K562 (cell line): ENCODE measurements around the gene DNAJB7. TPM values are rescaled to one million over a fixed set of nuclear protein-coding genes. Genes with fewer than 3 reads are reported as not detected.
A peak's percentile ranks its signal among the peaks of the same experiment; 100 is the strongest.

Experiments used
- NFE2 ChIP-seq: IDR thresholded peaks from 2 replicates; pipeline ENCODE4 v1.6.1; 2014; ENCODE audit warnings: antibody characterized with exemption, low read depth
- PRDM10 ChIP-seq: fragments of 450-650 bp; IDR thresholded peaks from 2 replicates; pipeline ENCODE4 v1.6.1; 2018; ENCODE audit not compliant: partially characterized antibody
- TRIM28 ChIP-seq: fragments of 450-650 bp; IDR thresholded peaks from 2 replicates; pipeline ENCODE4 v1.6.1; 2017
- ZKSCAN1 ChIP-seq: fragments of 150-350 bp; IDR thresholded peaks from 2 replicates; pipeline ENCODE4 v1.6.1; 2016; ENCODE audit warnings: low read depth, low read length
- ZNF584 ChIP-seq: fragments of 200-800 bp; sonication (Bioruptor generic); IDR thresholded peaks from 2 replicates; pipeline ENCODE4 v1.6.1; 2016; ENCODE audit warnings: low read depth, mild to moderate bottlenecking, missing genetic modification characterization, missing compliant biosample characterization
- polyA plus RNA-seq, 8 experiments: library from polyadenylated mRNA; depleted of rRNA in 4 of 8; stranded (reverse) in 5 of 8; unstranded in 3 of 8; fragments of >200 nt; fragmentation: Nextera tagmentation in 2 of 8; fragmentation: Illumina TruSeq in 1 of 8; extraction: Ambion mirVana in 2 of 8; extraction: Trizol in 1 of 8; gene quantifications; 2 replicates each; pipeline versions ENCODE4 v1.2.1 to v1.2.3, GENCODE V29; 2011 to 2014; ENCODE audit warnings: inconsistent platforms in 1 of 8, missing spikeins in 1 of 8
- total RNA-seq, 7 experiments: library from RNA; depleted of rRNA in 6 of 7; stranded (reverse); fragments of >200 nt in 6 of 7; fragmentation: Illumina TruSeq in 2 of 7; extraction: Trizol in 2 of 7; gene quantifications; 2 replicates each; pipeline versions ENCODE4 v1.2.1 to v1.2.3, GENCODE V29; 2011 to 2021; ENCODE audit warnings: low replicate concordance in 1 of 7
- TF ChIP-seq, protein P1 (sequence below), 2 experiments: fragments of 450-650 bp; IDR thresholded peaks; 2 replicates each; pipeline ENCODE4 v1.6.1; 2016; ENCODE audit warnings: mild to moderate bottlenecking in 2 of 2, borderline replicate concordance in 1 of 2, low read depth in 1 of 2, moderate library complexity in 1 of 2
- TF ChIP-seq, protein P2 (sequence below): fragments of 450-650 bp; formaldehyde crosslinking; IDR thresholded peaks from 2 replicates; pipeline ENCODE4 v1.4.0; 2020; ENCODE audit warnings: mild to moderate bottlenecking, moderate library complexity

DNAJB7 gene
- total and polyA plus RNA-seq, 9 of the 15 experiments (the other 6 are each of a cell fraction or from before 2014, with no cell fraction given) = 0.13 to 0.21 TPM; not detected in 7

DNA sequence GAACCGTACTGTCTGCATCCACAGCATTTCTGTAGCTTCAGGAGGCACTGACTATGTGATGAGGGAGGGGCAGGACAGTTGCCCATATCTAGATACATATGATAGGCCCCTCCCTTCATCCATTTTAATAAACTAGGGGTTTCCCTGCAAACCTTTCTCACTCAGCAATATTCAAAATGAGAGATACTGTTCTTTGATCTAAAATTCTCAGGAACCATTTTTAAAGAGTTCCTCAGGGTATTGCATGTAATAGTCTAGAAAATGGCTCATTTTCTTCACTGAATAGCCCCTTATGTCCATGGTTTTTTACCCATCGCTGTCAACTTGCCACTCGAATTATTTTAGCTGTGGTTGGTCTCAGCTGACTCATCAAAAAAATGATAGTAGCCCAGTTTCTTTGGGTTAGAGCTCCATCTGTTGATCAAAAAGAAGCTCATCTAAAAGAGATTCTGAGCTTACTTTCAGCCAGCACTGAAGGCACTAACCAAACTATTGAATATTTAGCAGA lies 37.0 kb upstream of the DNAJB7 start (continued):
- TF ChIP-seq PRDM10 (no peak), NFE2 (peak; percentile 86), TRIM28 (no peak), ZKSCAN1 (no peak), ZNF584 (no peak)
- TF ChIP-seq, protein P1, sequence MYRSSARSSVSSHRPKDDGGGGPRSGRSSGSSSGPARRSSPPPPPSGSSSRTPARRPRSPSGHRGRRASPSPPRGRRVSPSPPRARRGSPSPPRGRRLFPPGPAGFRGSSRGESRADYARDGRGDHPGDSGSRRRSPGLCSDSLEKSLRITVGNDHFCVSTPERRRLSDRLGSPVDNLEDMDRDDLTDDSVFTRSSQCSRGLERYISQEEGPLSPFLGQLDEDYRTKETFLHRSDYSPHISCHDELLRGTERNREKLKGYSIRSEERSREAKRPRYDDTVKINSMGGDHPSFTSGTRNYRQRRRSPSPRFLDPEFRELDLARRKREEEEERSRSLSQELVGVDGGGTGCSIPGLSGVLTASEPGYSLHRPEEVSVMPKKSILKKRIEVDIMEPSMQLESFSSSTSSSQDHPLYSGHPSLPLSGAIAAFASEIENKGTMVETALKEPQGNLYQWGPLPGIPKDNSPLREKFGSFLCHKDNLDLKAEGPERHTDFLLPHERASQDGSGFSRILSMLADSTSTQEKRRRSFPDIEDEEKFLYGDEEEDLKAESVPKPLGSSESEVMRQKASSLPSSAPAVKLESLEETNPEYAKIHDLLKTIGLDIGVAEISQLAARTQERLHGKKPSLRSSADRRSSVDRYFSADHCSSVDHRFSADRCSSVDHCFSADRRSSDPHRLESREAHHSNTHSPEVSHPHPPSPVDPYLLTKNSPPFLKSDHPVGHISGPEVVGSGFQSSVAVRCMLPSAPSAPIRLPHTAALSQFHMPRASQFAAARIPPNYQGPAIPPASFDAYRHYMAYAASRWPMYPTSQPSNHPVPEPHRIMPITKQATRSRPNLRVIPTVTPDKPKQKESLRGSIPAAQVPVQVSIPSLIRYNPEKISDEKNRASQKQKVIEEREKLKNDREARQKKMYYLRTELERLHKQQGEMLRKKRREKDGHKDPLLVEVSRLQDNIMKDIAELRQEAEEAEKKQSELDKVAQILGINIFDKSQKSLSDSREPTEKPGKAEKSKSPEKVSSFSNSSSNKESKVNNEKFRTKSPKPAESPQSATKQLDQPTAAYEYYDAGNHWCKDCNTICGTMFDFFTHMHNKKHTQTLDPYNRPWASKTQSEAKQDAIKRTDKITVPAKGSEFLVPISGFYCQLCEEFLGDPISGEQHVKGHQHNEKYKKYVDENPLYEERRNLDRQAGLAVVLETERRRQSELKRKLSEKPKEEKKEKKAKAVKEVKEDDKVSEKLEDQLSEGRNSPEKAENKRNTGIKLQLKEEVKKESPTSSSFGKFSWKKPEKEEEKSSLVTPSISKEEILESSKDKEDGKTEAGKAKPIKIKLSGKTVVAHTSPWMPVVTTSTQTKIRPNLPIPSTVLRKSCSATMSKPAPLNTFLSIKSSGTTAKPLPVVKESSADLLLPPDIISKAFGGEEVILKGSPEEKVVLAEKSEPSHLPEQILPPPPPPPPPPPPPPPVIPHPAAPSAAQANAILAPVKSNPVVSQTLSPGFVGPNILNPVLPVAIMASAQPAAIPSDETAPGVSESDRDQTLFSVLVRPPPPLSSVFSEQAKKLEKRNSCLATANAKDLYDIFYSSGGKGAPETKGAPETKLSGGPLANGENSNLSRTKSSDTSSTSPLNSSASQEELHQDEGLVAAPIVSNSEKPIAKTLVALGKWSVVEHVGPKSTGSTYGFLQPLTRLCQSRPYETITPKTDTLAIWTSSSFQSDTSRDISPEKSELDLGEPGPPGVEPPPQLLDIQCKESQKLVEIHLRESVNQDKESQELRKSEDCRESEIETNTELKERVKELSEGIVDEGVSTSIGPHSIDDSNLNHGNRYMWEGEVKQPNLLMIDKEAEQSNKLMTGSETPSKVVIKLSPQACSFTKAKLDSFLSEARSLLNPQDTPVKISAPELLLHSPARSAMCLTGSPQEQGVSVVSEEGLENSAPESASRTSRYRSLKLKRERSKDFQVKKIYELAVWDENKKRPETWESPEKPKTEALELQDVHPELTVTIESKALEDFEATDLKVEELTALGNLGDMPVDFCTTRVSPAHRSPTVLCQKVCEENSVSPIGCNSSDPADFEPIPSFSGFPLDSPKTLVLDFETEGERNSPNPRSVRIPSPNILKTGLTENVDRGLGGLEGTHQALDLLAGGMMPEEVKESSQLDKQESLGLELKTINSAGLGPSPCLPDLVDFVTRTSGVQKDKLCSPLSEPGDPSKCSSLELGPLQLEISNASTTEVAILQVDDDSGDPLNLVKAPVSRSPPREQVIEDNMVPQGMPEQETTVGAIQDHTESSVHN (IDR thresholded peaks at IDR 0.05; ENCODE audit: borderline replicate concordance in 1 of 2, low read depth in 1 of 2) = no peak
- TF ChIP-seq, protein P2, sequence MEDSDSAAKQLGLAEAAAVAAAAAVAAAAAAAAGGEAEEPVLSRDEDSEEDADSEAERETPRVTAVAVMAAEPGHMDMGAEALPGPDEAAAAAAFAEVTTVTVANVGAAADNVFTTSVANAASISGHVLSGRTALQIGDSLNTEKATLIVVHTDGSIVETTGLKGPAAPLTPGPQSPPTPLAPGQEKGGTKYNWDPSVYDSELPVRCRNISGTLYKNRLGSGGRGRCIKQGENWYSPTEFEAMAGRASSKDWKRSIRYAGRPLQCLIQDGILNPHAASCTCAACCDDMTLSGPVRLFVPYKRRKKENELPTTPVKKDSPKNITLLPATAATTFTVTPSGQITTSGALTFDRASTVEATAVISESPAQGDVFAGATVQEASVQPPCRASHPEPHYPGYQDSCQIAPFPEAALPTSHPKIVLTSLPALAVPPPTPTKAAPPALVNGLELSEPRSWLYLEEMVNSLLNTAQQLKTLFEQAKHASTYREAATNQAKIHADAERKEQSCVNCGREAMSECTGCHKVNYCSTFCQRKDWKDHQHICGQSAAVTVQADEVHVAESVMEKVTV (CRISPR knock-in tag) = peak; percentile 35; the same call in 1 of the 2 replicates
